ENCODE results near the gene MYORG.
"Not testable (repeated sequence)": the region's sequence is repeated elsewhere in the genome, so short reads cannot be mapped to it uniquely, and the experiment has no call there.

MYORG gene

DNA sequence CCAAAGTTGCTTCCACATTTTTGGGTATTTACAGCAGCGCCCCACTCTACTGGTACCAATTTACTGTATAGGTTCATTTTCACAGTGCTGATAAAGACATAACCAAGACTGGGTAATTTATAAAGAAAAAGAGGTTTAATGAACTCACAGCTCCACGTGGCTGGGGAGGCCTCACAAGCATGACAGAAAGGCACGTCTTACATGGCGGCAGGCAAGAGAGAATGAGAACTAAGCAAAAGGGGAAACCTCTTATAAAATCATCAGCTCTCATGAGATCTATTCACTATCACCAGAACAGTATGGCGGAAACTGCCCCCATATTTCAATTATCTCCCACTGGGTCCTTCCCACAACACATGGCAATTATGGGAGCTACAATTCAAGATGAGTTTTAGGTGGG lies 7.9 kb downstream of the MYORG start:
- not testable (repeated sequence) for DNase-seq (ENCODE audit: low read depth in 2 of 2)

DNA sequence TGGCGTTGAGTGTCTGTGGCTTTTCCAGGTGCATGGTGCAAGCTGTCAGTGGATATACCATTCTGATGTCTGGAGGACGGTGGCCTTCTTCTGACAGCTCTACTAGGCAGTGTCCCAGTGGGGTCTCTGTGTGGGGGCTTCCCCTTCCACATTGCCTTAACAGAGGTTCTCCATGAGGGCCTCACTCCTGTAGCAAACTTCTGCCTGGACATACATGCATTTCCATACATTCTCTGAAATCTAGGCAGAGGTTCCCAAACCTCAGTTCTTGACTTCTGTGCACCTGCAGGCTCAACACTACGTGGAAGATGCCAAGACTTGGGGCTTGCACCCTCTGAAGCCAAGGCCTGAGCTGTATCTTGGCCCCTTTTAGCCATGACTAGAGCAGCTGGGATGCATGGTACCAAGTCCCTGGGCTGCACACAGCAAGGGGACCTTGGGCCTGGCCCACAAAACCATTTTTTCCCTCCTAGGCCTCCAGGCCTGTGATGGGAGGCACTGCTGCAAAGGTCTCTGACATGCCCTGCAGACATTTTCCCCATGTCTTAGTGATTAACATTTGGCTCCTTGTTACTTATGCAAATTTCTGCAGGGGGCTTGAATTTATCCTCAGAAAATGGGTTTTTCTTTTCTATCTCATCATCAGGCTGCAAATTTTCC lies 8.8 kb downstream of the MYORG start:
- DNase-seq (ENCODE audit: low read depth in 2 of 2), result not testable (repeated sequence)

DNA sequence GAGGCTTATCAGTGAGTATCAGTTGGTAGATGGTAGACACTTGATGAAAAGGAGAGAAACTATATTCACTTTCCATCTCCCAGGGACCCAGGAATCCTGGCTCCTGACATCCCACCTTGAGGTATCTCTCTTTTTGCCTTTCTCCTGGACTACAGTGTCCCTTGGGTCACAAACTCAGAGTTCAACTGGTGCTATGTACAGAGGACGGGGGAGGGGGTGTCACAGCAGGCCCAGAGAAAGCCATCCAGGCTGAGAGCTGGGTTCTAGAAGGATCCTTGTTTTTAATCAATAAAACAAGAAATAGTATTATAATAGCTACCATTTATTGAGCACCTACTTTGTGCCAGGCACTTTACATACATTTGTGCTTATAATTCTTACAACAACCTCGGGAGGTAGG lies 10.3 kb downstream of the MYORG start:
- no peak for DNase-seq (ENCODE audit: low read depth in 2 of 2)

DNA sequence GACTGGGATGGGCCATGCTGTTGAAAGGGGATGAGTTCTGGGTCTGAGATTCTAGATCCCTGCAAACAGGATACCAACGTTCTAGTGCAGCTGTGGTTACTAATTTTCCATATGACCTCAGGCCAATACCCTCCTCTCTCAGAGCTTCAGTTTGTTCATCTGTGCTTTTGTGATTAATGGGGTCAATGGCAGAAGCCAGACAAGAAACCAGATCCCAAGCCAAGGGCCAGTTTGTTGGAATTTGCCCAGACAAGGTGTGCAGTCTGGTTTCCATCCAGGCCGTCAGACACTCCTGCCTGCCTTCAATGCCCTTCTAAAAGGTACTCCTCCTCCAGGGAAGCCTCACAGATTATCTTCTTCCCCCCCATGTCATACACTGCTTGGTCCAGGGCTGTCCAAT lies 11.4 kb downstream of the MYORG start:
- DNase-seq (ENCODE audit: low read depth in 2 of 2), result no peak

DNA sequence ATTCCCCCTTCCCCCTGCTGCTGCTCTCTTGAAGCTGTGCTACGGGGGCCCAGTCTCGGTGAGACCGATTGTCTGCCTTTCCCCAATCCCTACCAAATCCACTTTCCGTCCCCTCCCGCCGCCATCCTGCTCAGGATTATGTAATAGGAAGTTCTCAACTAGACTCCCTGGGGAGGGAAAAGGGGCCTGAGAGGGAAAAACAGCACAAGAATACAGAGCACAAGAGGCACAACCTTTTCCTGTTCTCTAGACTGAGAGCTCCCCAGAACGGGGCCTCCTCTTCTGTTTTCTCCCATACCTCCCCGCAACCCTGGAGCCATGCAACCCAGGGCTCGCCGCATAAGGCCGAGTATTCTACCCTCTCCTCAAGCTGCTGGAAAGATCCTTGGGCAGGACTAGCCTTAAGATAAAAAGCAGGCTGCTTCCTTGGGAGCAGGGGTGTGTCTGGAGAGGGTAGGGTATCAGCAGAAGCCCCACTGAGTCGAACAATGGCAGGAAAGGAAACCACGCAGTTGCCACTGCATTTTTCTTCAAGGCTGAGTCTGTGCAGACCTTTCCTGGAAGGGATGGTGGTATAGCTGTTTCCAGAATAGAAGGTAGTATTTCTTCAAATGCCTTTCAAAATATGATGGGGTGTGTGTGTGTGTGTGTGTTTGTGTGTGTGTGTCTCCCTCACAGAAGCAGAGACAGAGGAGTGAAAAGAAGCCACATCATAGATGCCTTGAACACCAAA lies 12.9 kb downstream of the MYORG start:
- DNase-seq (ENCODE audit: low read depth in 2 of 2), result no peak

DNA sequence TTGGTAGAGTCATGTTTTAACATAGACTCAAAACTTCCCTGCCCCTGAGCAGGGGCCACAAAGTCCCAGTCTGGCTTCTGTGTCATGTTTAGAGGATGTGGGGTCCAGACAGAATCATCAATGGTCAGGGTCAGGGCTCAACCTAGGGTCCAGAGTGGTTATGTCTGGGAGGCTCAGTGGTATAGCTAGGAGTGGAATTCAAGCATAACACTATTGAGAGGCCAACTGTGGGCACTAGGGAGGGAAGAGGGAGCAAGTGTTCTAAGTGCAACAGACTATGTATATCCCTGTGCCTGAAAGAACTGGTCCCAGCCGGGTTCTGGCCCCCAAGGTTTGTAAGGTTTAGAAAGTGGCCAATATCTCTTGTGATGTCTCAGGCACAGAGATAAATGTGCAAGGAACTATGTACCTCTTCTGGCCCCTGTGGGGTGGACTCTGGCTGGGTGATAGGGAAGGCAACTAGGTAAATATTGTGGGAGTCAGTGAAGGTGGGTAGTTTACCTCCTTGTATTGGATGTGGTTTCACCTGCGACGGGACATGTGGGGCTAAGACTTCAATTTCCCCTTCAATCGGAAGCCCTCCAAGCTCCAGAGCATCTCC lies 14.0 kb downstream of the MYORG start:
- no peak for DNase-seq (ENCODE audit: low read depth in 2 of 2)

DNA sequence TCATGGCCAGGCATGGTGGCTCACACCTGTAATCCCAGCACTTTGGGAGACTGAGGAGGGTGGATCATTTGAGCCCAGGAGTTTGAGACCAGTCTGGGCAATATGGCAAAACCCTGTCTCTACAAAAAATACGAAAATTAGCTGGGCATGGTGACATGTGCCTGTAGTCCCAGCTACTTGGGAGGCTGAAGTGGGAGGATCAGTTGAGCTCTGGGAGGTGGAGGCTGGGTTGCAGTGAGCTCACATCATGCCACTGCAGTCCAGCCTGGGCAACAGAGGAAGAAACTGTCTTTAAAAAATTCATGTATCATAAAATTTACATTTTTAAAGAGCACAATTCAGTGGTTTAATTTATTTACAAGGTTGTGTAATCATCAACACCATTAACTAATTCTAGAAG lies 23.7 kb downstream of the MYORG start:
- not testable (repeated sequence) for DNase-seq (ENCODE audit: low read depth in 2 of 2)

DNA sequence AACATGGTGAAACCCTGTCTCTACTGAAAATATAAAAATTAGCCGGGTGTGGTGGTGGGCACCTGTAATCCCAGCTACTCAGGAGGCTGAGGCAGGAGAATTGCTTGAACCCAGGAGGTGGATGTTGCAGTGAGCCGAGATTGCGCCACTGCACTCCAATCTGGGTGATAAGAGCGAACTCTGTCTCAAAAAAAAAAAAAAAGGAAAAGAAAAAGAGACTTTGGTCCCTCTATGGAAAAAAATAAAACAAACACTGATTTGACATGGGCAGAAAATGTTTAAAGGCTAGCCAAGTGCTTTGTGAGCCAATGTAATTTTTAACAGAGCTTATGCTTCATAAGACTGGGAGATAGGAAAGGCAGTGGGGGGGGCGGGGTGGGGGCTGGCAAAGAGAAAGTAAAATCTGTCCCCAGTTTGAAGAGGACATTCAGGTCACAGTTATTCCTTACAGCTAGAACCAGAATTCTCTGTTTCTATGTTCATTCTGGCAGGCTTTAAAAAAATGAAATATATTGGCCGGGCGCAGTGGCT lies 24.5 kb downstream of the MYORG start:
- DNase-seq (ENCODE audit: low read depth in 2 of 2), result not testable (repeated sequence)

DNA sequence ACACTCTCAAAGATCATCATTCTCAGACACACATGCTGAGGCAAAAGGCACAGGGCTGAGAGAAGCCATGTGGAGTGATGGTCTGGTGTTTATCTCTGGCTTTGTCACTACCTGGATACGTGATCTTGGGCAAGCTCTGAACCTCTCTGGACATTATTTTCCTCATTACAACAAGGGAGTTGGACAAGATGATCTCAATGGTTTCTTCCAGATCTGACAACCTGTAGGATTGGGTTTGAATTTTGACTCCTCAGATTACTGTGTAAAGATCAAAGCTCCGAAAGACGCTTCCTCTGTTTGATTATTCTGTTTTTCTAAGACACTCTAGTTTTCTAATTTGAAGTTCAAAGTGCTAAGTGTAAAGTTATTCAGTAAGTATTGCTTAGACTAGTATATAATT lies 27.4 kb downstream of the MYORG start:
- DNase-seq (ENCODE audit: low read depth in 2 of 2), result no peak

DNA sequence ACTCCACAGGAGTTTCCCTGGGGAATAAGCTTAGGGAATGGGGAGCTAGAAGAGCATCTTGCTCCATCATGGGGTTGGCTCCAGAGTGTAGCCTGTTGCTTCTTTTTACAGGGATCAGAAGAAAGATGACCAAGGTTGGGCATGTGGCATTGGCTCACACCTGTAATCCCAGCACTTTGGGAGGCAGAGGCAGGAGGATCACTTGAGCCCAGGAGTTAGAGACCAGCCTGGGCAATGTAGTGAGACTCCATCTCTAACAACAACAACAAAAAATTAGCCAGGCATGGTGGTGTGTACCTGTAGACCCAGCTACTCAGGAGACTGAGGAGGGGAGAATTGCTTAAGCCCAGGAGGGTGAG lies 28.9 kb downstream of the MYORG start:
- no peak for DNase-seq (ENCODE audit: low read depth in 2 of 2)

DNA sequence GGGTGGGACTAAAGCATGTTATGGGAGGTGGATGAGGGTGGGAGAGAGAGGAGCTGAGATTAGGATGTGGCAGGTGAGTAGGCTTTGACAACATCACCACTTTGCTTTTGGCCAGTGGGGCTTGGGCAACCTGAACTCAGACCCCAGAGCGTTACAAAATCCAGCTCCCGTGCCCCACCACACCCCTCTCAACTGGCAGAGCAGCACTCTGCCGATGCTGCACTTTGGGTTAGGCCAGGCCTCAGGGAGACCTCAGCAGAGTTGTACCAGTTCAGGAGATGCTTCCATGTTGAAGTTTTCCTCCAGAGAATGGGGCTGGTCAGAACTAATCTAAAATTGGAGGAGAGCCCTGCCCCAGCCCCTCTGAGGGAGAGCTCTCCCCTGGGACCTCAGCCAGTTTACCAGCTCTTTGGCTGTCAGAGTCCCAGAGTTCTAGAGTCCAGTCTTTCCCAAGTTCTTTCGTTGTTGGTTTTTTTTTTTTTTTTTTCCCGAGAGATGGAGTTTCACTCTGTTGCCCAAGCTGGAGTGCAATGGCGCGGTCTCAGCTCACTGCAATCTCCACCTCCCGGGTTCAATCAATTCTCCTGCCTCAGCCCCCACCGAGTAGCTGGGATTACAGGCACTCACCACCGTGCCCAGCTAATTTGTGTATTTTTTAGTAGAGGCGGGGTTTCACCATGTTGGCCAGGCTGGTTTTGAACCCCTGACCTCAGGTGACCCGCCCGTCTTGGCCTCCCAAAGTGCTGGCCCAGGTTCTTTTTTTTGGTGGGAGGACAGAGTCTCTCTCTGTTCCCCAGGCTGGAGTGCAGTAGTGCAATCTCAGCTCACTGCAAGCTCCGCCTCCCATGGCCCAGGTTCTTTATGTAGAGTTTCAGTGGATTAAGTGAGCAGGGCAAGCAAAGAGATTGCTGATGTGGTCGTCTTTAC lies 29.6 kb downstream of the MYORG start:
- no peak for DNase-seq (ENCODE audit: low read depth in 2 of 2)

DNA sequence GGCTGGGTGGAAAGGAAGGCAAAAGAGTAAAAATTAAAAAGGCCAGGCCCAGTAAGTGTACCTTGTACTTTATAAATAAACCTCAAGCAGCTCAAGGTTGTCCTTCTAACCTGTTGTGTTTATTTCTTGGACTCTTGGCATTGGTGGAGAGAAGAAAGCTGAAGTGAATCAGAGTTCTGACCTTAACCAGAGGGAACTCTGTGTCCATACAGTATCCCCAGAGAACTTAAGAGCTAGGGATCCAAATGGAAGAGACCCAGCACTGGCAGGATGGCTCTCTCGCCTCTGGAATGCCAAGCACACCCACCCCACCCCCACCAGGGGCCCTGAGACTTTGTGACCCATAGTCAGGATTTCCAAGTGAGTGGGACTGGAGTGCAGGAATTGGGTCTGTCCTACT lies 33.1 kb downstream of the MYORG start:
- DNase-seq (ENCODE audit: low read depth in 2 of 2), result no peak

DNA sequence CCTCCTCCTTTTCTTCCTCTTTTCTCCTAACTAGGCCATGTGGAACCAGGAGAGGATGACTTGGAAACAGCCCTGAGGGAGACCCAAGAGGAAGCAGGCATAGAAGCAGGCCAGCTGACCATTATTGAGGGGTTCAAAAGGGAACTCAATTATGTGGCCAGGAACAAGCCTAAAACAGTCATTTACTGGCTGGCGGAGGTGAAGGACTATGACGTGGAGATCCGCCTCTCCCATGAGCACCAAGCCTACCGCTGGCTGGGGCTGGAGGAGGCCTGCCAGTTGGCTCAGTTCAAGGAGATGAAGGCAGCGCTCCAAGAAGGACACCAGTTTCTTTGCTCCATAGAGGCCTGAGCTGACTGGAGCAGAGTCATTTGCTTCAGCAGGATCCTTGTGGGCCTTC lies 33.6 kb downstream of the MYORG start:
- no peak for DNase-seq (ENCODE audit: low read depth in 2 of 2)

DNA sequence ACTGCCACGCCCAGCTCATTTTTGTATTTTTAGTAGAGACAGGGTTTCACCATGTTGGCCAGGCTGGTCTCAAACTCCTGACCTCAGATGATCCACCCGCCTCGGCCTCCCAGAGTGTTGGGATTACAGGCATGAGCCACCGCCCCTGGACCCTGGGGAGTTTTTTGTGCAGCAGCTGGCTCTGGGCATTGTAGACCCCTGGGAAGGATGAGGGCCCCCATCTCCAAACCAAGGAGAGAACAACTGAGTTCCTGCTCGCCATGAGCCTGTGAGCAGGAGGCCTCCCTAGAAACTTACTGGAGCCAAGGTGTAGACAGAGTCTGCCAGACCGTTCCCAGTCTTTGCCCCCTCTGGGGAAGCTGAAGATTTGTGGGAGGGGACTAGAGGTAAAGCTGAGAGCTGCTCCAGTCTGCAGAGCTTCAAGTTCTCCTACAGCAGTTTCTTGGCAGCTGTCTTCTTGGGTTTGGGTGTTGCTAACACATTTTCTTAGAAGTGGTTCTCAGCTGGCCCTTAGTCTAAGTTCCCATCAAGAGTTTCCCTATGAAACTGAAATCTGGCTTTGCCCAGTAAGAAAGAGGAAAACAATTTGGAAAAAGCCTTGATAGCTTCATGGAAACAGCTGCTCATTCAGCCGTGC lies 34.9 kb downstream of the MYORG start:
- no peak for DNase-seq (ENCODE audit: low read depth in 2 of 2)

DNA sequence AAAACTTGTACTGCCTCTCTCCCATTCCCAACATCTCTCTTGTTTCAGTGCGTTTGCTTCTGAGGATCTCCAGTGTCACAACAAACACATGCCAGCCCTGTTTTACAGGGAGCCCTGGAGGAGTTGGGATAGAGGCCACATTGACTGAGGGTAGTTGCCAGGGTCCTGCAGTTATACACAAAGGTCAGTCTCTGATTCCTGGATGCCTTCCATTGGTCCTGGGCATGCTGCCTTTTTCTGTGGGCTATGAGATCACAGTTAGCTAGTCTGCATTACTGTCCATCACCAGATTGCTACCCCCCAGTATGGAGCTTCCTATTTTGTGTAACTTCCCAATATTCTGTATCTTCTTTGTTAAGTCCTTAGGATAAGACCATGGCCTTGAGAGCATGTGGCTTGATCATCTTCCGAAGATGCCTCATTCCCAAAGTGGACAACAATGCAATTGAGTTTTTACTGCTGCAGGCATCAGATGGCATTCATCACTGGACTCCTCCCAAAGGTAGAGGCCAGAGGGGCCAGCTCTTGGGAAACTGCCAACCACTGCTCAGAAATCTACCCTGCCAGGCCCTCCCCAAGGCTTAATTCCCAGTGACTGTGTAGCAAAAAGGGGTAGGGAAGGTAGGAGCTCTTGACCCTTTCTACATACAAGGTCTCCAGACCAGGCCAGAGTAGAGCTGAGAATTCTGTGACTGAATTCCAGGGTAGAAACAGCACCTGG lies 37.9 kb downstream of the MYORG start:
- DNase-seq (ENCODE audit: low read depth in 2 of 2), result no peak

DNA sequence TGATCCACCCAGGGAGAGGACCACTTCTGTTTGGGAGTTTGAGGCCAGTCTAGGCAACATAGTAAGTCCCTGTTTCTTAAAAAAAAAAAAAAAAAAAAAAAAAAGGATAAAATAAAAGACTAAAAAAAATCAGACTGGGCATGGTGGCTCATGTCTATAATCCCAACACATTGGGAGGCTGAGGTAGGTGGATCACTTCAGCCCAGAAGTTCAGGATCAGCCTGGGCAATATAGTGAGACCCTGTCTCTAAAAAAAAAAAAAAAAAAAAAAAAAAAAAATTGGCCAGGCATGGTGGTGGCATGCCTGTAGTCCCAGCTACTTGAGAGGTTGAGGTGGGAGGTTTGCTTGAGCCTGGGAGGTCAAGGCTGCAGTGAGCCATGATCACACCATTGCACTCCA lies 38.6 kb downstream of the MYORG start:
- DNase-seq (ENCODE audit: low read depth in 2 of 2), result not testable (repeated sequence)

DNA sequence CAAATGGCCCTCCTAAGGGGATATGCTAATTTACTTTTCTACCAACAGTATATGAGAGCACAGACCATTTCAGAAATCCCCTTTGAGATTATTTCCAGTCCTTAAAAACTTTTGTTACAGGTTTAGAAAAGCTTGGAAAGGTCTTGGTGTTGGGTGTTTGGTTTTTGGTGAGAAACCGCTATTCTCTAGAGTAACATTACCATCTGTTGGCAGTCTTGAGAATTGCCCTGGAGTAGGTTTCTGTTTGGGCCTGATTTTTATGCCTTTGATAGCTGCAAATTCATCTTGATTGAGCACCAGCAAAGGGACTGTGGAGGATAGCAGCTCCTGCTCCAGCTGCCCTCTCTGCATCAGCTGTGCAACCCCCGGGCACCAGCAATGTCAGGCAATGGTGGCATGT lies 39.3 kb downstream of the MYORG start:
- DNase-seq (ENCODE audit: low read depth in 2 of 2), result no peak

DNA sequence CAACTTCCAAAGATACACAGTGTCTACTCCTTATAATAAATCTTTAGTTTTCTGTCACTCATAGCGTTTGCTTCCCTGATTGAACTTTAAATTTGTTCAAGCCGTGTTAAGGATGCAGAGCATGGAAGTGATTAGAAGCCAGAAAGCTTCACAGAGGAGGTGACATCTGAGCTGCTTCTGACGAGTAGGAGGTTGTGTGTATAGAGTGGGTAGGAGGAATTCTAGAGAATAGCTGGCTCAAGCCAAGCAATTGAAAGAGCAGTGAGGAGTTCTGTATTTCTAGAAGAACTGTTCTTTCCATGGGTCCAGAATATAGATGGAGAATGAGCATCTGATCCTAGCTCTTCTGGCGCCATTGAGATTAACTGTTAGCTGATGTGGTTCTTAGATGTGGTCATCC lies 41.3 kb downstream of the MYORG start:
- DNase-seq (ENCODE audit: low read depth in 2 of 2), result no peak

DNA sequence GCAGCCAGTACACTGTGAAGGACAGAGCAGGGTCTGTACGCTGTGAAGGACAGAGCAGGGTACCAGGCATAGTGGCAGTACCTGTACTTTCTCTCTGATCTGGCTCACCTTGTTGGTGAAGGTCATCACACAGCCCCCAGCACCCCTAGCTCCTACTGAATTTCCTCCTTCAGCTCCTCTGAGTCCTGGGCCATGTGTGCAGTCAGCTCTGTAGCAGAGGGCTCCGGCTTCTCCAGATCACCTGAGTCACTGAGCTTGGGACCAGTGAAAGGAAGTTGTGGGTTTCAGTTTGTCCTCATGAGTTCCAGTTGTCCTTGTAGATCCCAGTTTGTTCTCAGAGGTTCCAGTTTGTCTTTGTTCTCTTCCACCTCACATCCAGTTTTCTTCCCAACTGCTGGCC lies 41.8 kb downstream of the MYORG start:
- no peak for DNase-seq (ENCODE audit: low read depth in 2 of 2)

DNA sequence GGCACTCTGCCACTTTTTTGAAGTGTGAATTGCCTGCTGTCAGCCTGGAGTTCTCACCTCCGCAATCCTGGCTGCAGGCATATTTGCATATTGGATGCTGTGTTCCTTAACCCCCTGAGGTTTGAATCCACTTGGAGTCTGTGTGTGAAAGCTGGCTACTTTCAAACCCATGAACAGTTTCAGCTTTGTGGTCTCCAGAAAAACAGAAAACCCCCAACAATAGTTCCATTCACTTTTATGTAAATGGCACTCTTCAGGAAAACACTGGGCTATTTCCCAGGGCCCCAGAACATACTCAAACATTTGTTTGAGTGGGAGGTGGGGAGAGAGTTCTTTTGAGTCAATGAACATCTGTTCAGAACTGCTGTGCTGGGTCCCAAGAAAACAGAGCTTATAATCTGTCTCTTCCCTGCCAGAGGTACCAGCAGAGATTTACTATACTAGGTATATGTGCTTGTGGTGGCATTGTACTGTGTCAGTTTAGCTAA lies 42.3 kb downstream of the MYORG start:
- no peak for DNase-seq (ENCODE audit: low read depth in 2 of 2)

DNA sequence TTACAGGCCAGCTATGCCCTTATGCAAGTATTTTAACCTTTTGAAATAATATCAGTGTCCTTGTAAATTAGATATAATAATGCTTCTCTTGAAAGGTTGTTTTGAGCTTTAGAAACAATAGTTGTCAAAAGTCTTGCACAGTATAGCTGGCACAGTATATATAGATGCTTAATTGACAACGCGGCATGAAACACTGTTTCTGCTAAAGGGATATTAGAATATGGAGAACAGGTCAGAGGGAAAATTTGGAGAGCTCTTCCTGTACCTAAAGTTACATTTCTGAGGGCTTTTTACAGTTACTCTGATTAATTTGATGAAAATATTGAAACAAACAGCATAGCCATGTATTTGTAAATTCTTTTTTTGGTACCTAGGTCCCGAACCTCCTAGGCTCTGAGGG lies 42.9 kb downstream of the MYORG start:
- DNase-seq (ENCODE audit: low read depth in 2 of 2), result no peak
